Sigmoid colon (tissue), 4 donors: Measurements from ENCODE around the gene RBM5.

Experiments
- EP300 ChIP-seq, 4 donors: sonication (generic); formaldehyde crosslinking; IDR thresholded peaks; one replicate each; pipeline ENCODE4 v1.6.1; 2017; ENCODE audit warnings: antibody characterized with exemption in 4 of 4
- POLR2A ChIP-seq, 2 donors: fragments of 450-650 bp; IDR thresholded peaks; one replicate each; pipeline ENCODE4 v1.6.1; 2016; ENCODE audit warnings: antibody characterized with exemption in 2 of 2, mild to moderate bottlenecking in 2 of 2, moderate library complexity in 2 of 2
- POLR2AphosphoS5 ChIP-seq, 4 donors: sonication (generic); formaldehyde crosslinking; IDR thresholded peaks; one replicate each; pipeline ENCODE4 v1.6.1; 2017; ENCODE audit warnings: antibody characterized with exemption in 4 of 4
- TF ChIP-seq, protein P1 (sequence below), 4 experiments: fragments of 450-650 bp in 3 of 4; fragments of 200-600 bp in 1 of 4; IDR thresholded peaks; one replicate each; pipeline ENCODE4 v1.5.1; 2016 to 2019; ENCODE audit warnings: antibody characterized with exemption in 4 of 4, mild to moderate bottlenecking in 3 of 4, moderate library complexity in 2 of 4

DNA sequence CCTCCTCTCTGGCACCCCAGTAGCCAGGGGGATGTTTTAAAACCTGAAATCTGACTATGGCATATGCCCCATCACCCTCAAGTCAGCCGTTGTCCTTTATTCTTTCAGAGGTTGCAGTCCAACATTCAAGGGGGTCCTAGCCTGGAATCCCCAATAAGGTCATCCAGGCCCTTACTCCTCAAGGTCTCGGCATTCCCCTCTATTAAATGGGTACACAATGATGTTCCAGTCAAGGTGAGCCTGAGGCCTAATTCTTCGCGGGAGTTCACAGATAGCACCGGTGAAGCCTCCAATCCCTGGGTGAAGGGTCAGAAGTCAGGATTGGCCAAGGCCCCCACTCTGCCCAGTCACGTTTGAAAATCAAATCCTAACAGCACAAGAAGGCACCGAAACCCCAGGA, 58.3 kb downstream of the RBM5 start:
- TF ChIP-seq POLR2A (IDR thresholded peaks at IDR 0.05) (no peak), EP300 (IDR thresholded peaks at IDR 0.05) (no peak), POLR2AphosphoS5 (IDR thresholded peaks at IDR 0.05) (no peak)
- TF ChIP-seq, protein P1, sequence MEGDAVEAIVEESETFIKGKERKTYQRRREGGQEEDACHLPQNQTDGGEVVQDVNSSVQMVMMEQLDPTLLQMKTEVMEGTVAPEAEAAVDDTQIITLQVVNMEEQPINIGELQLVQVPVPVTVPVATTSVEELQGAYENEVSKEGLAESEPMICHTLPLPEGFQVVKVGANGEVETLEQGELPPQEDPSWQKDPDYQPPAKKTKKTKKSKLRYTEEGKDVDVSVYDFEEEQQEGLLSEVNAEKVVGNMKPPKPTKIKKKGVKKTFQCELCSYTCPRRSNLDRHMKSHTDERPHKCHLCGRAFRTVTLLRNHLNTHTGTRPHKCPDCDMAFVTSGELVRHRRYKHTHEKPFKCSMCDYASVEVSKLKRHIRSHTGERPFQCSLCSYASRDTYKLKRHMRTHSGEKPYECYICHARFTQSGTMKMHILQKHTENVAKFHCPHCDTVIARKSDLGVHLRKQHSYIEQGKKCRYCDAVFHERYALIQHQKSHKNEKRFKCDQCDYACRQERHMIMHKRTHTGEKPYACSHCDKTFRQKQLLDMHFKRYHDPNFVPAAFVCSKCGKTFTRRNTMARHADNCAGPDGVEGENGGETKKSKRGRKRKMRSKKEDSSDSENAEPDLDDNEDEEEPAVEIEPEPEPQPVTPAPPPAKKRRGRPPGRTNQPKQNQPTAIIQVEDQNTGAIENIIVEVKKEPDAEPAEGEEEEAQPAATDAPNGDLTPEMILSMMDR (IDR thresholded peaks at IDR 0.05): no peak
